ENCODE results near the gene HDLBP. TPM values are rescaled to one million over a fixed set of nuclear protein-coding genes. Genes with fewer than 3 reads are reported as not detected.
"Not testable (repeated sequence)": the region's sequence is repeated elsewhere in the genome, so short reads cannot be mapped to it uniquely, and the experiment has no call there.

Gene HDLBP
- total RNA-seq, 4 donors from 2014 or later = 303 to 490 (median 435) TPM

GRCh38 chr2:241199897-241200821, 115.3 kb downstream of the HDLBP start:
- Histone ChIP-seq H3K27ac (no peak overlapping the region), H3K4me3 (replicated peaks in 1 of 3) (no peak overlapping the region), H3K36me3 (no peaks in the 10 kb centered on the region), H3K9me3 (no peaks in the 10 kb centered on the region), H3K4me1 (no peaks in the 10 kb centered on the region), H3K27me3 (no peaks in the 10 kb centered on the region)
- no peak for TF ChIP-seq POLR2A (IDR thresholded peaks at IDR 0.05)
- no peak for TF ChIP-seq CTCF (IDR thresholded peaks at IDR 0.05)
- WGBS, 2 donors = 80 to 81% methylated on average over 37 to 42 of the region's 42 CpGs
- intact Hi-C loops (cut with DNase I) = no loop called here
- DNase-seq = no peak

GRCh38 chr2:241199286-241199685, 116.2 kb downstream of the HDLBP start:
- Histone ChIP-seq H3K27ac (no peak overlapping the region), H3K36me3 (no peaks in the 10 kb centered on the region), H3K9me3 (no peaks in the 10 kb centered on the region), H3K4me1 (no peaks in the 10 kb centered on the region), H3K27me3 (no peaks in the 10 kb centered on the region), H3K4me3 (replicated peaks in 1 of 3) (no peak overlapping the region)
- TF ChIP-seq POLR2A (IDR thresholded peaks at IDR 0.05) (no peak), CTCF (IDR thresholded peaks at IDR 0.05) (no peak)
- DNase-seq = no peak
- WGBS, 2 donors = 77 to 98% methylated on average over 4 to 5 of the region's 16 CpGs
- intact Hi-C loops (cut with DNase I) = no loop called here

GRCh38 chr2:241198381-241199279, 116.8 kb downstream of the HDLBP start:
- Histone ChIP-seq H3K27ac (no peak overlapping the region), H3K4me3 (replicated peaks in 1 of 3) (no peak overlapping the region), H3K4me1 (no peaks in the 10 kb centered on the region), H3K9me3 (no peaks in the 10 kb centered on the region), H3K27me3 (no peaks in the 10 kb centered on the region), H3K36me3 (no peaks in the 10 kb centered on the region)
- intact Hi-C loops (cut with DNase I) = no loop called here
- no peak for TF ChIP-seq POLR2A (IDR thresholded peaks at IDR 0.05)
- TF ChIP-seq CTCF (IDR thresholded peaks at IDR 0.05) = no peak
- DNase-seq = no peak
- 78 to 79% methylated on average over 23 to 24 of the region's 27 CpGs for WGBS, 2 donors

- intact Hi-C loops (cut with DNase I) = no loop called here
- TF ChIP-seq CTCF (IDR thresholded peaks at IDR 0.05) = no peak
- TF ChIP-seq POLR2A (IDR thresholded peaks at IDR 0.05) = no peak
- Histone ChIP-seq H3K36me3 (no peaks in the 10 kb centered on the region), H3K27ac (no peak overlapping the region), H3K4me3 (replicated peaks in 1 of 3) (no peak overlapping the region), H3K9me3 (no peaks in the 10 kb centered on the region), H3K27me3 (no peaks in the 10 kb centered on the region), H3K4me1 (no peaks in the 10 kb centered on the region)
- 74 to 86% methylated on average over 6 of the region's 6 CpGs for WGBS, 2 donors
- no peak for DNase-seq
Measured at GRCh38 chr2:241197947-241198346, 117.5 kb downstream of the HDLBP start.

- DNase-seq; H3K36me3 ChIP-seq; intact Hi-C loops (cut with DNase I); H3K4me3 ChIP-seq (replicated peaks in 1 of 3); H3K4me1 ChIP-seq; H3K9me3 ChIP-seq; H3K27ac ChIP-seq; H3K27me3 ChIP-seq: not testable (repeated sequence)
- WGBS, 2 donors = 98% methylated on average over 12 to 14 of the region's 14 CpGs
Measured at GRCh38 chr2:241197246-241197645, 118.2 kb downstream of the HDLBP start.
